Ishikawa (cell line): ENCODE results near the gene NFATC1.

Experiments used
- CEBPB ChIP-seq: IDR thresholded peaks from 2 replicates; pipeline ENCODE4 v1.6.1; 2012
- EP300 ChIP-seq: IDR thresholded peaks from 2 replicates; pipeline ENCODE4 v1.6.1; 2012; ENCODE audit warnings: borderline replicate concordance
- RAD21 ChIP-seq: IDR thresholded peaks from 2 replicates; pipeline ENCODE4 v1.6.1; 2012; ENCODE audit warnings: low read depth
- YY1 ChIP-seq: IDR thresholded peaks from 2 replicates; pipeline ENCODE4 v1.6.1; 2012; ENCODE audit warnings: low read depth
- TF ChIP-seq, protein P1 (sequence below): IDR thresholded peaks from 2 replicates; pipeline ENCODE4 v1.6.1; 2012

DNA sequence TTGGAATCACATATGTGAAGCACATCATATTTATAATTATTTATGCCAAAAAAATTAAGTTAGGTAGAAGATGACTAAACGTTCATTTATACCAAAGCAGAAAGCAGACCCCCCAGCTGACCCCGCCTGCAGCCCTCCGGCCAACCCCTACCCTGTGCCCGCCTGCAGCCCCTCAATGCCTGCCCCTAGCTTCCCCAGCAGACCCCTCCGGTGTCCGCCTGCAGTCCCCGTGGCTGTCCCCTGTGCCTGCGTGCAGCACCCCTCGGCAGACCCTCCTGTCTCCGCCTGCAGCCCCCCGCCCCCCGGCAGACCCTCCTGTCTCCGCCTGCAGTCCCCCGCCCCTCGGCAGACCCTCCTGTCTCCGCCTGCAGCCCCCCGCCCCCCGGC lies 136.2 kb downstream of the NFATC1 start:
- TF ChIP-seq YY1, result no peak
- TF ChIP-seq, protein P1, sequence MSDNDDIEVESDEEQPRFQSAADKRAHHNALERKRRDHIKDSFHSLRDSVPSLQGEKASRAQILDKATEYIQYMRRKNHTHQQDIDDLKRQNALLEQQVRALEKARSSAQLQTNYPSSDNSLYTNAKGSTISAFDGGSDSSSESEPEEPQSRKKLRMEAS, result no peak
- no peak for TF ChIP-seq CEBPB
- no peak for TF ChIP-seq RAD21
- no peak for TF ChIP-seq EP300
